Stimulated activated CD4-positive, alpha-beta T cell treated with anti-CD3 and anti-CD28 coated beads, TNF-alpha, amount 100 ng/mL, for 48 hours (primary cell): Measurements from ENCODE around the gene ATP13A3.
"Not testable (repeated sequence)": the region's sequence is repeated elsewhere in the genome, so short reads cannot be mapped to it uniquely, and the experiment has no call there.

Source experiments
- DNase-seq, 3 donors: peaks; one replicate each; pipeline ENCODE4 v3.0.0-alpha.2; 2020; ENCODE audit warnings: low read depth in 3 of 3

ATP13A3 gene

GRCh38 chr3:194500198-194500597 lies 13.4 kb upstream of the ATP13A3 start:
- DNase-seq: no peak

GRCh38 chr3:194499516-194499915 lies 12.7 kb upstream of the ATP13A3 start:
- not testable (repeated sequence) for DNase-seq

- DNase-seq: no peak
Measured at GRCh38 chr3:194497799-194498575, 11.2 kb upstream of the ATP13A3 start.

GRCh38 chr3:194496217-194496919 lies 9.6 kb upstream of the ATP13A3 start:
- no peak for DNase-seq

- no peak for DNase-seq
Measured at GRCh38 chr3:194494951-194495374, 8.2 kb upstream of the ATP13A3 start.

GRCh38 chr3:194493995-194494927 lies 7.5 kb upstream of the ATP13A3 start:
- DNase-seq: not testable (repeated sequence)

GRCh38 chr3:194492001-194492400 lies 5.2 kb upstream of the ATP13A3 start:
- DNase-seq: no peak

GRCh38 chr3:194489736-194490612 lies 3.2 kb upstream of the ATP13A3 start:
- no peak for DNase-seq

- no peak for DNase-seq
Measured at GRCh38 chr3:194488055-194488742, 1.4 kb upstream of the ATP13A3 start.

- peak in 1 of 3 donors; percentile 29 for DNase-seq
Measured at GRCh38 chr3:194487289-194488054, 670 bp upstream of the ATP13A3 start.

- DNase-seq: peak in 2 of 3 donors; percentile 13 to 38
Measured at GRCh38 chr3:194485881-194486539, 792 bp downstream of the ATP13A3 start.

GRCh38 chr3:194485468-194485880 lies 1.3 kb downstream of the ATP13A3 start:
- no peak for DNase-seq

GRCh38 chr3:194484614-194485013 lies 2.2 kb downstream of the ATP13A3 start:
- no peak for DNase-seq

GRCh38 chr3:194483850-194484249 lies 3.0 kb downstream of the ATP13A3 start:
- no peak for DNase-seq

- not testable (repeated sequence) for DNase-seq
Measured at GRCh38 chr3:194482830-194483229, 4.0 kb downstream of the ATP13A3 start.

GRCh38 chr3:194482196-194482593 lies 4.6 kb downstream of the ATP13A3 start:
- no peak for DNase-seq

- no peak for DNase-seq
Measured at GRCh38 chr3:194481525-194482195, 5.1 kb downstream of the ATP13A3 start.

GRCh38 chr3:194481103-194481502 lies 5.7 kb downstream of the ATP13A3 start:
- DNase-seq: no peak
